ENCODE results near the gene HPSE2. TPM values are rescaled to one million over a fixed set of nuclear protein-coding genes. Genes with fewer than 3 reads are reported as not detected.

Gene HPSE2
- total and polyA plus RNA-seq, 2 experiments from 2014 or later: not detected

- no peak overlapping the region for H3K27ac ChIP-seq
- H3K79me2 ChIP-seq (ENCODE audit: insufficient read depth): no peaks in the 10 kb centered on the region
- in situ Hi-C loops (cut with MboI): no loop called here
- H2AFZ ChIP-seq: no peak overlapping the region
- H3K36me3 ChIP-seq (ENCODE audit: low read depth): no peaks in the 10 kb centered on the region
- TF ChIP-seq EZH2 (IDR thresholded peaks at IDR 0.05; ENCODE audit: insufficient read depth, poor library complexity, severe bottlenecking): no peak
- TF ChIP-seq EZH2phosphoT487 (IDR thresholded peaks at IDR 0.05; ENCODE audit: insufficient read depth, low read depth): no peak
- no peaks in the 10 kb centered on the region for H3K27me3 ChIP-seq (replicated peaks; ENCODE audit: insufficient read depth)
- H3K4me1 ChIP-seq (ENCODE audit: insufficient read depth): no peaks in the 10 kb centered on the region
- WGBS, 2 experiments (ENCODE audit: low coverage in 1 of 2, low lambda C conversion rate in 2 of 2, missing lambda C conversion rate in 2 of 2): 62 to 67% methylated on average over 9 of the region's 9 CpGs
- no peak overlapping the region for H3K4me2 ChIP-seq (ENCODE audit: unreplicated experiment)
- no peak overlapping the region for H3K4me3 ChIP-seq
- no peaks in the 10 kb centered on the region for H3F3A ChIP-seq (ENCODE audit: insufficient read depth)
- H3K9me3 ChIP-seq (ENCODE audit: low read depth): no peaks in the 10 kb centered on the region
- no peak for DNase-seq
- H4K20me1 ChIP-seq (ENCODE audit: insufficient read depth): no peaks in the 10 kb centered on the region
- H3K9me2 ChIP-seq (ENCODE audit: insufficient read depth): no peaks in the 10 kb centered on the region
- no peak overlapping the region for H3K9ac ChIP-seq
Observed at GRCh38 chr10:99013885-99014284, 221.8 kb downstream of the HPSE2 start.

DNA sequence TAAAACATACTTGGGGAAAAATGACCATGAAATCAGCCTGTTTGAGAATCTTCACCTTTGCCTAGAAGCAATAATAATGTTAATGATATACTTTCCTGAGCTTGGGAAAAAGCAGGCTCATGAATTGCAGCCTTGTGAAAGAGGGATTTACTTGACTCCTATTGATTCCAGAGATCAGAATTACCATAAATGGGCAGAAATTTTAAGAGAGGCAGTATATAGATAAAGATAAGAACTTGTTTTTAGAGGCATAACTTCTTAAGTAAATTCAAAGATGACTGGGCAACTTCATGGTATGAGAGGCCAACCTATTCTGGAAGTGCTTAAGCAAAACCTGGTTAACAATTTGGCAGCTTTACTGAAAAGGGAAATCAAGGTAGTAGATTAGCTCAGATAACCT, 225.4 kb downstream of the HPSE2 start:
- no peaks in the 10 kb centered on the region for H3K9me3 ChIP-seq (ENCODE audit: low read depth)
- H3K4me1 ChIP-seq (ENCODE audit: insufficient read depth): no peaks in the 10 kb centered on the region
- no peaks in the 10 kb centered on the region for H3K36me3 ChIP-seq (ENCODE audit: low read depth)
- no peak for DNase-seq
- no peak overlapping the region for H3K4me2 ChIP-seq (ENCODE audit: unreplicated experiment)
- H3K27ac ChIP-seq: no peak overlapping the region
- H2AFZ ChIP-seq: no peak overlapping the region
- no peak for TF ChIP-seq EZH2phosphoT487 (IDR thresholded peaks at IDR 0.05; ENCODE audit: insufficient read depth, low read depth)
- no peak for TF ChIP-seq EZH2 (IDR thresholded peaks at IDR 0.05; ENCODE audit: insufficient read depth, poor library complexity, severe bottlenecking)
- H3K4me3 ChIP-seq: no peak overlapping the region
- H3K79me2 ChIP-seq (ENCODE audit: insufficient read depth): no peaks in the 10 kb centered on the region
- no peak overlapping the region for H3K9ac ChIP-seq
- no peaks in the 10 kb centered on the region for H3K27me3 ChIP-seq (replicated peaks; ENCODE audit: insufficient read depth)
- no peaks in the 10 kb centered on the region for H3F3A ChIP-seq (ENCODE audit: insufficient read depth)
- H4K20me1 ChIP-seq (ENCODE audit: insufficient read depth): no peaks in the 10 kb centered on the region
- no peaks in the 10 kb centered on the region for H3K9me2 ChIP-seq (ENCODE audit: insufficient read depth)
- in situ Hi-C loops (cut with MboI): no loop called here

GRCh38 chr10:99008054-99008453, 227.6 kb downstream of the HPSE2 start:
- no peaks in the 10 kb centered on the region for H3K9me3 ChIP-seq (ENCODE audit: low read depth)
- no peak overlapping the region for H3K4me3 ChIP-seq
- no peaks in the 10 kb centered on the region for H3F3A ChIP-seq (ENCODE audit: insufficient read depth)
- TF ChIP-seq EZH2phosphoT487 (IDR thresholded peaks at IDR 0.05; ENCODE audit: insufficient read depth, low read depth) (no peak), EZH2 (IDR thresholded peaks at IDR 0.05; ENCODE audit: insufficient read depth, poor library complexity, severe bottlenecking) (no peak)
- H3K9ac ChIP-seq: no peak overlapping the region
- no peaks in the 10 kb centered on the region for H3K9me2 ChIP-seq (ENCODE audit: insufficient read depth)
- no peak overlapping the region for H3K4me2 ChIP-seq (ENCODE audit: unreplicated experiment)
- H3K27ac ChIP-seq: no peak overlapping the region
- no peaks in the 10 kb centered on the region for H3K79me2 ChIP-seq (ENCODE audit: insufficient read depth)
- WGBS, 2 experiments (ENCODE audit: low coverage in 1 of 2, low lambda C conversion rate in 2 of 2, missing lambda C conversion rate in 2 of 2): 0 to 3% methylated on average over 2 of the region's 2 CpGs
- H3K36me3 ChIP-seq (ENCODE audit: low read depth): no peaks in the 10 kb centered on the region
- H3K4me1 ChIP-seq (ENCODE audit: insufficient read depth): no peaks in the 10 kb centered on the region
- no peak for DNase-seq
- H4K20me1 ChIP-seq (ENCODE audit: insufficient read depth): no peaks in the 10 kb centered on the region
- in situ Hi-C loops (cut with MboI): no loop called here
- no peaks in the 10 kb centered on the region for H3K27me3 ChIP-seq (replicated peaks; ENCODE audit: insufficient read depth)
- no peak overlapping the region for H2AFZ ChIP-seq

DNA sequence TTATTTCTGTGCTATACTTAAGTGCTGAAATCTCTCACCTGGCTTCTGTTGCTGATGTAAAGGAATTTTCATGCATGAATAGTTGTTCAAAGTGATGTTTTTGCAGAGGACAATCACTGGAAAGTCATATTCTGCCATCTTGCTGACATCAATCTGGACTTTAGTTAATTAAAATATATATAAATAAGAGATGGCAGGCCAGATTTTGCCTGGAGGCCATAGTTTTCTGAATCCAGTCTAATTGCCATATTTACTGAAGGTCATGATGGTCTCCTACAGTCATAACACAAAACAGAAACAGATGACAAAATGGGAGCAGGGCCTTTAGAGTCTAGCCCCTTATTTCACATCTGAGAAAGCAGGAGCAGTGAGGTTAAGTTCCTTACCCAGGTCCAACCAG, 228.2 kb downstream of the HPSE2 start:
- TF ChIP-seq EZH2 (IDR thresholded peaks at IDR 0.05; ENCODE audit: insufficient read depth, poor library complexity, severe bottlenecking) (no peak), EZH2phosphoT487 (IDR thresholded peaks at IDR 0.05; ENCODE audit: insufficient read depth, low read depth) (no peak)
- Histone ChIP-seq H3K4me2 (ENCODE audit: unreplicated experiment) (no peak overlapping the region), H3K4me3 (no peak overlapping the region), H3F3A (ENCODE audit: insufficient read depth) (no peaks in the 10 kb centered on the region), H4K20me1 (ENCODE audit: insufficient read depth) (no peaks in the 10 kb centered on the region), H3K36me3 (ENCODE audit: low read depth) (no peaks in the 10 kb centered on the region), H3K9me3 (ENCODE audit: low read depth) (no peaks in the 10 kb centered on the region), H3K27ac (no peak overlapping the region), H3K4me1 (ENCODE audit: insufficient read depth) (no peaks in the 10 kb centered on the region), H3K27me3 (replicated peaks; ENCODE audit: insufficient read depth) (no peaks in the 10 kb centered on the region), H3K9ac (no peak overlapping the region), H2AFZ (no peak overlapping the region), H3K9me2 (ENCODE audit: insufficient read depth) (no peaks in the 10 kb centered on the region), H3K79me2 (ENCODE audit: insufficient read depth) (no peaks in the 10 kb centered on the region)
- in situ Hi-C loops (cut with MboI): no loop called here
- no peak for DNase-seq

- in situ Hi-C loops (cut with MboI): no loop called here
- H3K4me2 ChIP-seq (ENCODE audit: unreplicated experiment): no peak overlapping the region
- 19 to 30% methylated on average over 1 of the region's 1 CpG for WGBS, 2 experiments (ENCODE audit: low coverage in 1 of 2, low lambda C conversion rate in 2 of 2, missing lambda C conversion rate in 2 of 2)
- no peaks in the 10 kb centered on the region for H3K79me2 ChIP-seq (ENCODE audit: insufficient read depth)
- H3K4me1 ChIP-seq (ENCODE audit: insufficient read depth): no peaks in the 10 kb centered on the region
- H2AFZ ChIP-seq: no peak overlapping the region
- no peaks in the 10 kb centered on the region for H3F3A ChIP-seq (ENCODE audit: insufficient read depth)
- no peak overlapping the region for H3K27ac ChIP-seq
- H3K27me3 ChIP-seq (replicated peaks; ENCODE audit: insufficient read depth): no peaks in the 10 kb centered on the region
- TF ChIP-seq EZH2 (IDR thresholded peaks at IDR 0.05; ENCODE audit: insufficient read depth, poor library complexity, severe bottlenecking) (no peak), EZH2phosphoT487 (IDR thresholded peaks at IDR 0.05; ENCODE audit: insufficient read depth, low read depth) (no peak)
- H3K4me3 ChIP-seq: no peak overlapping the region
- H3K9me3 ChIP-seq (ENCODE audit: low read depth): no peaks in the 10 kb centered on the region
- no peaks in the 10 kb centered on the region for H4K20me1 ChIP-seq (ENCODE audit: insufficient read depth)
- H3K9ac ChIP-seq: no peak overlapping the region
- H3K9me2 ChIP-seq (ENCODE audit: insufficient read depth): no peaks in the 10 kb centered on the region
- DNase-seq: no peak
- H3K36me3 ChIP-seq (ENCODE audit: low read depth): no peaks in the 10 kb centered on the region
Observed at GRCh38 chr10:99005254-99005653, 230.4 kb downstream of the HPSE2 start.

Measured in GM23248 (cell line).